Activated CD4-positive, alpha-beta T cell treated with anti-CD3 and anti-CD28 coated beads for 36 hours (primary cell): ENCODE data around the gene DNAJB1. TPM values are rescaled to one million over a fixed set of nuclear protein-coding genes. Genes with fewer than 3 reads are reported as not detected.

Source experiments
- ATAC-seq: fragments of 200-7000 bp; cut with Tn5 transposase; one replicate; pipeline ENCODE4 v1.10.0; 2021; ENCODE audit warnings: mild to moderate bottlenecking, moderate library complexity
- CTCF ChIA-PET: fragments of 350-600 bp; sonication (Branson Sonifier 250); formaldehyde crosslinking; loops from one replicate; lab custom pipeline; 2021; ENCODE audit warnings: antibody characterized with exemption; lab: Charles Lee
- POLR2A ChIA-PET: fragments of 350-600 bp; sonication (Branson Sonifier 250); formaldehyde crosslinking; loops from one replicate; lab custom pipeline; 2021; ENCODE audit warnings: antibody characterized with exemption, inconsistent platforms; lab: Charles Lee
- DNase-seq: peaks from one replicate; pipeline ENCODE4 v3.0.0-alpha.2; 2020
- H3K27ac Mint-ChIP-seq: one replicate; pipeline ENCODE4 v1.8.0; 2021; ENCODE audit warnings: mixed read lengths
- H3K27me3 Mint-ChIP-seq: one replicate; pipeline ENCODE4 v1.8.0; 2021; ENCODE audit warnings: mixed read lengths
- H3K36me3 Mint-ChIP-seq: one replicate; pipeline ENCODE4 v1.8.0; 2021; ENCODE audit warnings: low read depth, mixed read lengths
- H3K4me1 Mint-ChIP-seq: one replicate; pipeline ENCODE4 v1.8.0; 2021; ENCODE audit warnings: mixed read lengths
- H3K4me3 Mint-ChIP-seq: one replicate; pipeline ENCODE4 v1.8.0; 2021; ENCODE audit warnings: mild to moderate bottlenecking, moderate library complexity, mixed read lengths
- H3K9me3 Mint-ChIP-seq: one replicate; pipeline ENCODE4 v1.8.0; 2021; ENCODE audit warnings: low read depth, mixed read lengths
- intact Hi-C, 2 experiments: fragments of 100-400 bp; cut with DNase I in 1 of 2; cut with micrococcal nuclease in 1 of 2; formaldehyde crosslinking; loops; one replicate each; pipeline versions ENCODE4 v1.14.2 to v1.15.1; 2022 to 2024; cut with DNase I, micrococcal nuclease
- total RNA-seq, 2 experiments: library from RNA; stranded (reverse); gene quantifications; one replicate each; pipeline ENCODE4 v1.2.3, GENCODE V29; 2021

Gene DNAJB1
- total RNA-seq, 2 experiments from 2014 or later: 69.3 to 72.6 TPM

DNA sequence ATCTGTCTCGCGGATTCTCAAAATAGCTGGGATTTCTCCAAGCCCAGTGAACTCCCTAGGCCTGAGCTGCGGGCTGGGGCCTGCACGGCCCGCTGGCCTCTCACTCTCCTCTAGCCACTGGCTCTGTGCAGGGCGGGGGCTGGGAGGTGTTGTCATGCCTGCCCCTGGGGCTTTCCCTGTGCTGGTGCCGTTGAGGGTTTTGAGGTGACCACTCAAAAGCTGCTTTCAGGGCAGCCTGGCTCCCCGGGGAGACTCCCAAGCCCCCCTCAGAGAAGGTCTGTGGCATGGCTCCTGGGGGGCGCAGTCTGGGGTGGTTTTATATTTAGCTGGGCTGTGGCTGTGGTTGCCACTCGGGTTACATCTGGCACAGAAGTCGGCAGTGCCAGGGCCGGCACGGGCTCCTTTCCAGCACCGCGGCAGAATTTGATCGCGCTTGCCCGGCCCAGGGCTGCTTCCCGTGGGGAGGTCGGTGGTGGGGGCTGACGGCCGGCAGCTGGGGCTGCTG, 43.7 kb upstream of the DNAJB1 start:
- Mint-ChIP-seq H3K36me3 (peaks cover 5% of the 10 kb centered on the region), H3K4me3 (no peak overlapping the region), H3K27ac (no peak overlapping the region), H3K9me3 (no peaks in the 10 kb centered on the region), H3K4me1 (peaks cover 16% of the 10 kb centered on the region), H3K27me3 (no peaks in the 10 kb centered on the region)
- intact Hi-C loops: no loop called here
- CTCF ChIA-PET: interaction anchor here (1.1 kb wide), 1 partner anchor 11 kb away, joined by 3 read pairs; no protein-coding TSS in a partner anchor
- DNase-seq (no peak), ATAC-seq (no peak)
- POLR2A ChIA-PET: no interaction called here

DNA sequence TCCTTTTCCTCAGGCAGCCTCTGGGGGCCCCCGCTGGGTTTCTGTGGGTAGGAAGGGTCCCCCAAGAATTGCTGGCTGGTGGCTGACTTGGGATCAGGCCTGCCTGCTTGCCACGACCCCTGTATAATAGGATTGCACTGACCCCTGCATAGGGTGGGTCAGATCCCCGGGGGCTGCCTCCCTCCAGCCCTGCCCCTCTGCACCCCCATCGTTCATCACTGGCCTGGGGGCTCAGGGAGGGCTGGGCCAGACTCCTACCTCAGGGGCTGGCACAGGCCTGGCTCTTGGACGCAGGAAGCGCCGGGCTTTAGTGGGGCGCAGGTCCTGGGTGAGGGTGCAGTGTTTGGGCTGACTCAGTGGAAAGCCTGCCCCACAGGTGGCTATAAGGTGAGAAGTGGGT, 43.1 kb upstream of the DNAJB1 start:
- Mint-ChIP-seq H3K36me3 (peaks cover 4% of the 10 kb centered on the region), H3K27ac (no peak overlapping the region), H3K27me3 (no peaks in the 10 kb centered on the region), H3K4me1 (peaks cover 22% of the 10 kb centered on the region), H3K9me3 (no peaks in the 10 kb centered on the region), H3K4me3 (no peak overlapping the region)
- DNase-seq: no peak
- CTCF ChIA-PET: interaction anchor here (1.1 kb wide), 1 partner anchor 11 kb away, joined by 3 read pairs; no protein-coding TSS in a partner anchor
- intact Hi-C loops: no loop called here
- POLR2A ChIA-PET: no interaction called here
- ATAC-seq: no peak

DNA sequence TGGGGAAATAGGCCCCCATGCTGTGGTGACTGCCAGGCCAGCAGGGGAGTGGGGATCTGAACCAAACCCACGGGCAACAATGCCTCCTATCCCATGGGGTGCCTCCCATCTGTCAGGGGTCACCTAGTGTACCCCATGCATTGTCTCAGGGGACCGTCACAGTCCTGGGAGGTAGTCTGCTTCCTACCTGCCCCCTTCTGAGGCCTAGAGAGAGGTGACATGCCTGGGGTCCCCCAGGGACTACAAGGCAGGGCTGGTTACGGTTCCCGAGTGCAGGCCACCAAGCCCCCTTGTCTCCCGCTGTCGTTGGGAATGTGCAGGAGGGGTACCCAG, 42.5 kb upstream of the DNAJB1 start:
- Mint-ChIP-seq H3K4me1 (peaks cover 28% of the 10 kb centered on the region), H3K4me3 (no peak overlapping the region), H3K27me3 (no peaks in the 10 kb centered on the region), H3K9me3 (no peaks in the 10 kb centered on the region), H3K27ac (peak overlapping the region; percentile 58), H3K36me3 (peaks cover 5% of the 10 kb centered on the region)
- POLR2A ChIA-PET: no interaction called here
- DNase-seq: no peak
- intact Hi-C loops: no loop called here
- CTCF ChIA-PET: no interaction called here
- ATAC-seq: no peak

DNA sequence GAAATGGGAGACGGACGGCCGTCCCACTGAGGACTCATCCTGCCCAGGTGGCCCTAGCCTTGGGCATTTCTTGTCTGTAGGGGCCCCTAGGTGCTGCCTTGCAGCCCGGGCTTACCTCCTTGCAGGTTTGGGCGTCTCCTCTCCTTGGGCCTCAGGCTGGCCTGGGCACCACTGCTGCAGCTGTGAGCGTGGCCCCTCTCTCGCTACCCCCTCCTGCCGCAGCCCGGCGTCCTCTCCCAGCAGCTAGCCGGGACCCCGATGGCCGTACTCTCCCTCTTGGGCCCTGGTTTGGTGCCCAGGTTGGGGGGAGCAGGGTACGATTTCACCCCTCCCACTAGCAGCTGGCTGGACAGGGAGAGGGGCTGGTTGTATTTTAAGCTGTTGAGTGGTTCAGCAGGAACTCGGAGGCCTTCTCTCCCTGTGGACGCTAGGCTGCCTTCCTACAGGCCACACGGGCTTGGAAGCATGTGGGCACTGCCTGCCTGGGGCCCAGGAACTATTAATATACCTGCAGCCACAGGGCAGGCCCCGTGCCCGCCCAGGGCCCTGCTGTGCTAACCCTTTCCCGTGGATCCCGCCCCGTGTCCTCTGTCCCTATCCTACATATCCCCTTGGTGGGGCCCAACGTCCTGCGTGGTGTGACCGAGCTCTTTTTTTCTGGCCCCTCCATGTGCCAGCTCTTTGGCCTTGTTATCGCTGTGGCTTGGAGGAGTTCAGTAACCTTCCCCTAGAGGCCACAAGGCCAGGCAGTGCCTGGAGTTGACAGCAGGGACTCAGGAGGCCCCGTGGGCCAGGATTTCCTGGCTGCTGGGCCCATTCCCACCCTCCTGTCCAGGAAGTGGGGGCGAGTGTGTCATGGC, 41.9 kb upstream of the DNAJB1 start:
- no peaks in the 10 kb centered on the region for H3K27me3 Mint-ChIP-seq
- ChIA-PET POLR2A (interaction anchor here (0.6 kb wide), 1 partner anchor 12 kb away, joined by 3 read pairs; the partner anchor contains the start of gene NDUFB7), CTCF (interaction anchor here (0.7 to 0.9 kb wide), 2 partner anchors 21 to 348 kb away, joined by 3 read pairs; no protein-coding TSS in a partner anchor)
- peaks cover 5% of the 10 kb centered on the region for H3K36me3 Mint-ChIP-seq
- peaks cover 28% of the 10 kb centered on the region for H3K4me1 Mint-ChIP-seq
- H3K4me3 Mint-ChIP-seq: no peak overlapping the region
- ATAC-seq: no peak
- DNase-seq: no peak
- intact Hi-C loops: no loop called here
- H3K27ac Mint-ChIP-seq: peak overlapping the region; percentile 58
- H3K9me3 Mint-ChIP-seq: no peaks in the 10 kb centered on the region

DNA sequence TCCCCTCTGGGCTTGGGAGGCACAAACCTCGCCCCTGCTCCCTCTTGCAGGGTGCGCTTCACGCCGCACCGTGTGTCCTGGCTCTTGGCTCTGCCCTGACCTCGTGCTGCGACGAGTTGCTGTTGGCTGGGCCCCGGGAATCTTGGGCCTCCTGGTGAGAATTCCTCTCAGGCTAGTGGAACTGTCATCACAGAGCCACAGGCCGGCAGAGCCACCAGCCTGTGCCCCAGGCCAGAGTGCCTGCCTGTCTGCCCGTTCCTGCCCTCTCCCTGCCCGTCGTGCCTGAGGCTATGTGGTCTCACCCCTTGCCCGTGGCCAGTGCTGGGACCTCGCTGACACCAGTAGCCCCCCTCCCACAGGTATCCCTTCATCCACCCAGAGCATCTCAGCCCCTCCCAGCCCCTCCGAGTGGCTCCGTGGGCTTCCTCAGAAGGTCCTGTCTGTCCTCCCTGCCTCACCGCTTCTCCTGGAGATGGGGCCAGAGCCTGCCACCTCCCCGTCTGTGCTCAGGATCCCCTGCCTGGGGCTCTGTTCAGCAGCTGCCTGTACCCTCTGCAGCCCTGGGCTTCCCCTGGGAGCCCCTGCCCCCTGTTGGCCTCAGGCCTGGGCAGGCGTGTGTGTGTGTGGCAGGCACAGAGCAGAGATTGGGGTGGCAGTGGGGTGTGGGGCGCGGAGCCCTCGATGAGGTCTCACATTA, 40.3 kb upstream of the DNAJB1 start:
- ATAC-seq (no peak), DNase-seq (no peak)
- Mint-ChIP-seq H3K36me3 (peaks cover 3% of the 10 kb centered on the region), H3K9me3 (no peaks in the 10 kb centered on the region), H3K4me3 (no peak overlapping the region), H3K27ac (no peak overlapping the region), H3K4me1 (peaks cover 33% of the 10 kb centered on the region), H3K27me3 (no peaks in the 10 kb centered on the region)
- ChIA-PET CTCF (interaction anchor here (0.6 to 3.9 kb wide), 3 partner anchors 127 to 417 kb away, joined by 3 to 31 read pairs (median 5); no protein-coding TSS in a partner anchor), POLR2A (no interaction called here)
- intact Hi-C loops: no loop called here

DNA sequence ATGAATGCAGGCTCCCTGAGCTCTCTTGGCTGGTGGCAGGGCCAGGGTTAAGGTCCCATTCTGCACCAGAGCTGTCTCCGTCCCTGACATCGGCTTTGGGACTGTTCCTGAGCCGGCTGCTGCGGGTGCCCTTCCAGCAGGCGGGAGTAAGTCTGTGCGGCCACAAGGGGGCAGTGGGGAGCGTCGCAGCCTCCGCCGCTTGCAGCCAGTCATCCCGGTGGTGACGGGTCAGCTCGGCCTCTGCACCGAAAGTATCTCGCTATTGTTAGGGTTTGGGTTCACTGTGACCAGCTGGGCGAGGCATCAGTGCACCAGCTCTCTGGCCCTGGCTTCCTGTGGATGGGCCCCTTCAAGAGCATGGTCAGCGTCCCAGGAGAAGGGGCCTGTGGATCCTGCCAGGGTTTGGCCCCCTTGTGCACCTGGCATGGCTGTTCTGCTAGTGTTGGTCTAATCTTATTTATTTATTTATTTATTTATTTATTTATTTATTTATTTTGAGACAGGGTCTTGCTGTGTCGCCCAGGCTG, 38.5 kb upstream of the DNAJB1 start:
- ChIA-PET CTCF (interaction anchor here (0.6 to 3.9 kb wide), 19 partner anchors 10 to 1828 kb away, joined by 3 to 31 read pairs (median 5); partner anchors contain the start of genes NDUFB7 and ZNF333), POLR2A (no interaction called here)
- intact Hi-C loops: loop anchor here in 1 of 2 experiments (1.0 to 2.0 kb wide), 2 partner anchors 20 to 130 kb away; no protein-coding TSS in a partner anchor
- ATAC-seq: peak; percentile 95
- no peaks in the 10 kb centered on the region for H3K27me3 Mint-ChIP-seq
- H3K9me3 Mint-ChIP-seq: no peaks in the 10 kb centered on the region
- peaks cover 46% of the 10 kb centered on the region for H3K4me1 Mint-ChIP-seq
- no peak overlapping the region for H3K4me3 Mint-ChIP-seq
- peak; percentile 89 for DNase-seq
- H3K36me3 Mint-ChIP-seq: peaks cover 3% of the 10 kb centered on the region
- no peak overlapping the region for H3K27ac Mint-ChIP-seq

DNA sequence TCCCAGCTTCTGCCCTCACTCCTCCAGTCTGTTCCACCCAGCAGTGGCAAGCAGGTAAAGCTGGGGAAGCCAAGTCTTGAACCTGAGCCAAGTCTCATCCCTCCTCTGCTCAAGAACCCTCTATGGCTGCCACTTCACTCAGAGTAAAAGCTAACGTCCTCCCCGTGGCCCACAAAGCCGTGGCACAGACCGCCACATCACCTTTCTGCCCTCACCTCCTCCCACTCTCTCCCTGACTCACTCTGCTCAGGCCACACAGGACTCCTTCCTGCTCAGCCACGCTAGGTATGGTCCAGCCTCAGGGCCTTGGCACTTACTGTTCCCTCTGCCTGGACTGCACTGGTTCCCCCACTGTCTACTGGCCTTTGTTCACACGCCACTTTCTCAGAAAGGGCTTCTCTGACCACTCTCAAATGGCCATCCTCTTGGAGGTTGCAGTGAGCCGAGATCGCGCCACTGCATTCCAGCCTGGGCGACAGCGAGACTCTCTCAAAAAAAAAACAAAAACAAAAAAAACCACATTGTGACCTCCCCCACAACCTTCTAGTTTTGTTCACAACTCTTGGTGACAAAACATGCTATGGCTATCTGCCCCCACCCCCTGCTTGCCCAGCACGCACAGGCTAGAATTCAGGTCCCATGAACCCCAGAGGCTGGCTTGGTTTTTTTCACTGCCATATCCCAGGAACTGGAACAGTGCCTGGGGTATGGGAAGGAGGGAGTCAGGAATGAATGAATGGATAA, 37.9 kb upstream of the DNAJB1 start:
- peak; percentile 37 for DNase-seq
- ChIA-PET CTCF (interaction anchor here (0.6 to 3.9 kb wide), 16 partner anchors 10 to 1828 kb away, joined by 3 to 31 read pairs (median 5); partner anchors contain the start of genes NDUFB7 and ZNF333), POLR2A (no interaction called here)
- Mint-ChIP-seq H3K4me3 (no peak overlapping the region), H3K9me3 (no peaks in the 10 kb centered on the region), H3K27ac (peak overlapping the region; percentile 45), H3K27me3 (no peaks in the 10 kb centered on the region), H3K4me1 (peaks cover 50% of the 10 kb centered on the region), H3K36me3 (peaks cover 3% of the 10 kb centered on the region)
- ATAC-seq: no peak
- intact Hi-C loops: loop anchor here in 1 of 2 experiments (1.0 to 2.0 kb wide), 2 partner anchors 19 to 130 kb away; no protein-coding TSS in a partner anchor

DNA sequence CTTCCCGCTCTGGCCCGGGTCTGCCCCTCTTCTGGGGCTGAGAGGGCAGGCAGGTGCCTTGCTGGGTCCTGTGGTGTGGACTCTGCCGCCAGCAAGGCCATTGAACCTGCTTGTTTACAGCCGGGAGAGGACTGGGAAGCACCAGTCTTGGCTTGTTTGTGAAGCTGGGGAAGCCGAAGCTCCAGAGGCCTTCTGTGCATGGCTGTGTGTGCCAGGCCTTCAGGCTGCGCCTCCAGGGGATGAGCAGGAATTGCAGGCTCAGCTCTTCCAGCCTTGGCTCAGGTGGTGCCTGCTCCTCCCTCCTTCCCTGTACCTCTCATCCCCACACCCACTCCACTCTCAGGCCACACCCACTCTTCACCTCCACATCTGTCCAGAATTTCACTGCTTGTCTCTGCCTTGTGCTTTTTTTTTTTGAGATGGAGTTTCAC, 36.2 kb upstream of the DNAJB1 start:
- no peaks in the 10 kb centered on the region for H3K27me3 Mint-ChIP-seq
- H3K27ac Mint-ChIP-seq: no peak overlapping the region
- H3K36me3 Mint-ChIP-seq: peaks cover 8% of the 10 kb centered on the region
- no peak overlapping the region for H3K4me3 Mint-ChIP-seq
- no peak for DNase-seq
- intact Hi-C loops: no loop called here
- peaks cover 57% of the 10 kb centered on the region for H3K4me1 Mint-ChIP-seq
- no peaks in the 10 kb centered on the region for H3K9me3 Mint-ChIP-seq
- POLR2A ChIA-PET: interaction anchor here (0.5 to 1.0 kb wide), 4 partner anchors 22 to 40 kb away, joined by 3 to 6 read pairs (median 4); partner anchors contain the start of gene DNAJB1
- no peak for ATAC-seq
- CTCF ChIA-PET: interaction anchor here (0.7 to 3.9 kb wide), 3 partner anchors 18 to 131 kb away, joined by 3 to 31 read pairs (median 4); no protein-coding TSS in a partner anchor

DNA sequence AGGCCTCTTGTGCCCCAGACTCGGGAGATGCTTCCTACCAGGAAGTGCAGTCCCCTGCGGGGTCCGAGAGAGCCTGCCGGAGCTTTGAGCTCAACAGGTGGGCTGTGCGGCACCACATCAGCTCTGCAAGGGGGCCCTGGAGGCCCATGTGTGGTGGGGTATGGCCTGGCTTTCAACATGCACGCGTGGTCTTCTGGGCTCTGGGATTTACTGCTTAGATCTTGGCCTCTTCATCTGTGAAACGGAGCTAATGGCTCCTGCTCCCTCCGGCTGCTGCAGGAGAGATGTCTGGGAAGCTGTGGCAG, 35.7 kb upstream of the DNAJB1 start:
- POLR2A ChIA-PET: interaction anchor here (0.5 to 1.0 kb wide), 2 partner anchors 22 to 35 kb away, joined by 3 to 4 read pairs; partner anchors contain the start of gene DNAJB1
- Mint-ChIP-seq H3K27me3 (no peaks in the 10 kb centered on the region), H3K27ac (peak overlapping the region; percentile 25), H3K36me3 (peaks cover 11% of the 10 kb centered on the region), H3K4me3 (no peak overlapping the region), H3K9me3 (no peaks in the 10 kb centered on the region), H3K4me1 (peaks cover 57% of the 10 kb centered on the region)
- intact Hi-C loops: no loop called here
- no peak for DNase-seq
- CTCF ChIA-PET: interaction anchor here (0.6 to 1.0 kb wide), 3 partner anchors 18 to 1577 kb away, joined by 3 to 4 read pairs (median 3); no protein-coding TSS in a partner anchor
- no peak for ATAC-seq
